Umbilical cord (tissue), 2 donors: Measurements from ENCODE around the gene NLRC5. TPM values are rescaled to one million over a fixed set of nuclear protein-coding genes. Genes with fewer than 3 reads are reported as not detected.
A peak's percentile ranks its signal among the peaks of the same experiment; 100 is the strongest.
"Not testable (repeated sequence)": the region's sequence is repeated elsewhere in the genome, so short reads cannot be mapped to it uniquely, and the experiment has no call there.

ENCODE experiments used
- DNase-seq: peaks from one replicate; pipeline ENCODE4 v3.0.0-alpha.2; 2015; ENCODE audit warnings: low spot score
- total RNA-seq: library from RNA; depleted of rRNA; stranded (reverse); fragments of >200 nt; gene quantifications from one replicate; pipeline ENCODE4 v1.2.3, GENCODE V29; 2014; ENCODE audit warnings: low replicate concordance; ENCODE audit not compliant: insufficient read depth

NLRC5 gene
- total RNA-seq, 1 donor from 2014 or later = 15.9 TPM

DNA sequence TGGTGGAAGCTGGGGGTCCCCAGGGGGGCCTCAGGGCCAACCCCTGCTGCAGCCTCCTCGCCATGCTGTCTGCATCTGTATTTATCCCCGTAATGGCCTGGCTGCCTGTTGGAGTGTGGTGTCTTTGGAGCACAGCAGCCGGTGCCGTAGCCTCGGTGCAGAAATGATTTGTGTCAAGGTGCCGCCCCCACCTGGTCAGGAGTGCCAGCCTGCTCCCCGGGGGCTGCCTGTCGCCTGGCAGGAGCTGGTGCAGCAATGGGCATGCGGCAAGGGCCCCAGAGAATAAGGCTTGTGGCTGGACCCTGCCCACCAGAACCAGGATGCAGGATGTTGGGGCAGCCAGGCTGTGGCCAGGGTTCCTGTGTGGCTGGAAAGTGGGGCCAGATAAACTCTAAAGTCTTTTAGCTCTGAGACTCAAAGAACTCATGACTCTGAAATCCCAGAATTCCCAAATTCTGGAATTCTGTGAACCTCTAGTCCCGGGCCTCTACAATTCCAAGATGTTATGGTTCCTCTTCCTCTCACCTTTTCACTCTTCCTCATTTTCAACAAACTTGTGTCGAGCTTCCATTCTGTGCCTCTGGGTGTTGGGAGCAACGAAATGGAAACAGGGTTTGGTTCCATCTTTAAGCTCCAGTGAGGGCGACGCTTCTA lies 109.0 kb downstream of the NLRC5 start:
- no peak for DNase-seq

GRCh38 chr16:57099965-57100364 lies 110.6 kb downstream of the NLRC5 start:
- DNase-seq = not testable (repeated sequence)

- no peak for DNase-seq
Observed at GRCh38 chr16:57100445-57100844, 111.1 kb downstream of the NLRC5 start.

DNA sequence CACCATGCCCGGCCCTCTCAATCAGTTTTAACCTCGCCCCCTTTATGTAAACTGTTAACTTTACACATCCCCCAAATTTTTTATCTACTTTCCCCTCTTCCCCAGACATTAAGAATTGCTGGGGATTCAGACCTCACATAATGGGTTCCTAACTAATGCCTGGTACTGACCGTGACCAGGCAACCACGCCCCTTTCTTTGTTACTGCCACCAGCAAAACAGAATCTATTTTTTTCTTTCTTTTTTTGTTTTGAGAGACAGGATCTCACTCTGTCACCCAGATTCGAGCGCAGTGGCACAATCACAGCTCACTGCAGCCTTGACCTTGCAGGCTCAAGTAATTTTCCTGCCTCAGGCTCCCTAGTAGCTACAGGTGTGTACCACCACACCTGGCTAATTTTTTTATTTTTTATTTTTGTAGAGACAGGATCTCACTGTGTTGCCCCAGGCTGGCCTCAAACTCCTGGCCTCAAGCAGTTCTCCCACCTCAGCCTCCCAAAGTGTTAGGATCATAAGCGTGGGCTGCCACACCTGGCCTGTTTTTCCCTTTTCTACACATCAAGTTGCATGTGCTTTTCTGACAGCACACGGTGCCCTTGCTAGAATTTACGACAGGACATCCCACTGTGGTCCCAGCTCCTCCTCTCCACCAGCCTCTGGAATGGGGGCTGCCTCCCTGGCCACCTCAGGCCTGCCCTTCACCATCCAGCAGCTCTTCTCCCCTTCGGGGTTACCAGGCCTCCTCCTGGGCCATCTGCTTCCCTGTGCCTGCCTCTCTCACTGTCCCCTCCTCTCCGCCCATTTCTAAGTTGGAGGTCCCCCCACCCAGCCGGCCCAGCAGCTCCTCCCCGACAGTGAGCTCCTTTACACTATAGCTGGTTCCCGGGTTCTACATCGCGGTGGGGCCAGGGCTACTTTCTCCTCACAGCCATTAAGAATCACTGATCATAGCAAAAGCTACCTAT lies 113.8 kb downstream of the NLRC5 start:
- no peak for DNase-seq

GRCh38 chr16:57104706-57105105 lies 115.3 kb downstream of the NLRC5 start:
- no peak for DNase-seq

DNA sequence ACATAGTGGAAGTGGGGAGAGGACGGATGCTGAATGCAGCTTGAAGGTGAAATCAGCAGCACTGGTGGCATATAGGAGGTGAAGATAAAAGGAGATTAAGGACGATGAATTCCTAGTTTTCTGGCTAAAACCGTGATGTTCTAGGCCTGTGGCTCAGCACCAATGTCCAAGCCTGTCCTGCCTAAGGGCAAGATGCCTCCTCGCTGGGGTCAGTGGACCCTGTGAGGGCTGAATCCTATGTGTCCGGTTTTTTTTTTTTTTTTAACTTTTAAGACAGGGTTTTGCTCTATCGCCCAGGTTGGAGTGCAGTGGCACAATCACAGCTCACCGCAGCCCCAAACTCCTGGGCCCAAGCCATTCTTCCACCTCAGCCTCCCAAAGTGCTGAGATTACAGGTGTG lies 115.8 kb downstream of the NLRC5 start:
- no peak for DNase-seq

DNA sequence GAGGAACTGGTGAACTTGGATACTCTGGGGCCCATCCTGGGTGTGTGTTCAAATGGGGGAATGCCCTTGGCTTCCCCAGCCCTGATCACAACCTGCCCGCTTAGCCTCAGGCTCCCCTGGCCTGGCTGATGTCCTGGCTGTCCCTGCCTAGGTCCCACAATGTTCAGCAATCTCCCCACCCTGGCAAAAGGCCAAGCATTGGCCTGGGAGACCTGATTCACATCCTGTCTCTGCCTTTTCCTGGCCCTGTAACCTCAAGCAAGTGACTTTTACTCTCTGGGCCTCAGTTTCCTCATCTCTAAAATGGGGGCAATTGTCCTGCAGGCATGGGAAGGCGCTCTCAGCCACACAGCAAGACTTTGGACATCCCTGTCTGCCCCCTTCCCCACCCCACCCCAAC lies 117.4 kb downstream of the NLRC5 start:
- DNase-seq = no peak

DNA sequence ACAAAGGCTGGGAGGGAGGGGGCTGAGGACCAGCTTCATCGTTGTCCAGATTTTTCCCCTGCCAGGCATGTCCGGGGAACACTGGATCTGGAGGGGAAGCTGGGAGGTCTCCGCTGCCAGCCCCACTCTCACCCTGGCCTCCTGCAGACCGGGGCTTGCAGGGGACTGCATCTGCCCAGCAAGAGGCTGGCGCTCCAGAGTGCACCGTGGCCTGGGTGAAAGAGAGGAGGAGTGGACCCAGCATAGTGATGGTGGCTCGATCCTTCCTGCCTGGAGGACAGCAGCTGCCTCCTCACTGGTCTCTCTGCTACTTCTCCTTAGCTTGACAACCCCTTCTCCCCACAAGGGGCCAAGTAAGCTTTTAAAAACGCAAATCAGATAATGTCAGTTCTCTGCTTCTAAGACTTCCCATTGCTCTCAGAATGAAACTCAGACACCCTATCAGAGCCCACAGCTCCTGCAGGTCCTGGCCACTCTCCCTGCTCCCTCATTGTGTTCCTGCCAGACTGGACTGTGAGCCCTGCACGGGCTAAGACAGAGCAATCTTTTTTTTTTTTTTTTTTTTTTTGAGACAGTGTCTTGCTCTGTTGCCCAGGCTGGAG lies 118.1 kb downstream of the NLRC5 start:
- DNase-seq = peak; percentile 7

DNA sequence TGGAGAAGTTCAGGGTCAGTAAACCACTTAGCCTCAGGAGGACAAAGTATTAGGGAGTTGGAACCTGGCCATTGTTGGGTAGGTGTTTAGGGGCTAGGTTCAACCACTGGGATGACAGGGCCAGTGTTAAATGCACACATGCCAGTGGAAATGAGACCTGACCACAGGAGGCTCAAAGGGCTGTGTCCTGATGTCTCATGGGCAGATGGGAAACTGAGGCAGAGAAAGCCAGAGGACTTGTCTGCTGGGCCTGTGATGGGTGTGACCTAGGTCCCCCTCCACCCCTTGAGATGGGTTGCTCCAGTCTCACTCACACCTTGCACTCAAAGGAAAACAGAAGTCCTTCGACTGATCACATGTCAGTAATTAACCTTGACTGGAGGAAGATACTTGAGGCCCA lies 119.1 kb downstream of the NLRC5 start:
- DNase-seq = no peak

GRCh38 chr16:57109259-57110105 lies 120.1 kb downstream of the NLRC5 start:
- not testable (repeated sequence) for DNase-seq

- no peak for DNase-seq
Observed at GRCh38 chr16:57110937-57111336, 121.6 kb downstream of the NLRC5 start.

DNA sequence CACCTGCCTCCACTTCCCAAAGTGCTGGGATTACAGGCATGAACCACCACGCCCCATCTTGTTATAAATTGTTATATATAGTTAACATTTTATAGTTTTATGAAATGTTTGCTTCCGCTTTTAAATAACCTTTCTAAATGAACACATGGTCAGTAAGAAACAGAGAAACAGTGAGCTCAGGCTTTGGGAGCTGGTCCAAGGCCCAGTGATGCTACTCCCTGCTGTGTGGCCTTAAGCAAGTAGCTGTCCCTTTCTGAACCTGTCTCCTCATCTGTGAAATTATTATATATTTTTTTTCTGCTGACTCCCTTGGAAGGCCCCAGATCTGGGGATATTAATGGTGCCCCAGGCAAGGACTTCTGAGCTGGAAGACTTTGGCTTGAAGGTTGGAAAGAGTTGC lies 122.1 kb downstream of the NLRC5 start:
- DNase-seq = no peak

GRCh38 chr16:57112403-57113041 lies 123.2 kb downstream of the NLRC5 start:
- no peak for DNase-seq

DNA sequence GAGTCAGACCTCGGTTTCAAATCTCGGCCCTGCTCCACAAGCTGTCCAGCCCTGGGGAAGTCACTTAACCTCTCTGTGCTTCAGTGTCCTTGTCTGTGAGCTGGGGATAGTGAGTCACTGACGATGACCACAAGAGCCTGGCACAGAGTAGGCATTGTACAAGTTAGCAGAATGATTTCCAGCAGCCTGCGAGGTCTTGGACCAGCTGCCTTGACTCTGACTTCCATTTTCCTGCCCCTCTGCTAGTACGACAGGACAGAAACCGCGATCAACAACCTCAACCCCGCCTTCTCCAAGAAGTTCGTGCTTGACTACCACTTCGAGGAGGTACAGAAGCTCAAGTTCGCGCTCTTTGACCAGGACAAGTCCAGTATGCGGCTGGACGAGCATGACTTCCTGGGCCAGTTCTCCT lies 123.7 kb downstream of the NLRC5 start:
- no peak for DNase-seq

DNA sequence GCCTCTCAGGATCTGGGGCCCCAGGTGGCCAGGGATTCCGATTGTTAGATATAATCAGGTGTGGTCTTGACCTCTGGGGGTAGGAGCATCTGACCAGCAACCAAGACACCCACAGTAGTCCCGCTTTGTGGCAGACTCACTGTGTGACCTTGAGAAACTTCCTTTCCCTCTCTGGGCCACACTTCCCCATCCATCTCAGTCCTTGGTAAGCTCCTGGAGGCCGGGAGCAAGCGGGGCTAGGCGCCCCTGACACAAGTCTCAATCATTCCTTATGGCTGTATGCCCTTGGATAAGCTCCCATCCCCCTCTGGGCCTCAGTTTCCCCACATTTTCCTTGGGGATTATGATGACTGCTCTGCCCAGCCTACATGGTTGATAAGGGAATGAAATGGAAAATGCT lies 124.3 kb downstream of the NLRC5 start:
- DNase-seq = no peak

GRCh38 chr16:57115168-57115513 lies 125.8 kb downstream of the NLRC5 start:
- no peak for DNase-seq

- DNase-seq = peak; percentile 74
Observed at GRCh38 chr16:57115514-57116182, 126.3 kb downstream of the NLRC5 start.

DNA sequence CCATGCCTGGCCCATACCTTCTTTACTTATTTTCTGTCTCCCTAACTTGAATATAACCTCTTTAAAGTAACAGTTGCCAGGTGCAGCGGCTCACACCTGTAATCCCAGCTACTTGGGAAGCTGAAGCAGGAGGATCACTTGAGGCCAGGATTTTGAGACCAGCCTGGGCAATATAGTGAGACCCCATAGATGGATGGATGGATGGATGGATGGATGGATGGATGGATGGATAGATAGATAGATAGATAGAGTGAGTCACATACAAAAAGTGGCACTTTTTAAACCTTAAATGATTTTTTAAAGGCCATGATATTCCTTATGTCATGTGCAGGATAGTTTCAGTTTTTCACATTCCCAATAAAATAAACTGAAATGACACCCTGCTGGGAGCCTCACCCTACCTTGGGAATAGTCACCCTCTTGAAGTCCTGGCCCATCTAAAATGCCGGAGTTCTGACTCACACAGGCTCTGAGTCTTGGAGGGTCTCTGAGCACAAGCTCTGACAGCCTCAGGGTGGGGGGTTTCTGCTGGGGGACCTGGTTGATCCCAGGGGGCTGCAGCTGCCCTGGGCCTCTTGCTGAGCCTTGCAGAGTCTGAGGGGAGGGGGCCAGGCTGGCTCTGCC lies 129.2 kb downstream of the NLRC5 start:
- DNase-seq = no peak

DNA sequence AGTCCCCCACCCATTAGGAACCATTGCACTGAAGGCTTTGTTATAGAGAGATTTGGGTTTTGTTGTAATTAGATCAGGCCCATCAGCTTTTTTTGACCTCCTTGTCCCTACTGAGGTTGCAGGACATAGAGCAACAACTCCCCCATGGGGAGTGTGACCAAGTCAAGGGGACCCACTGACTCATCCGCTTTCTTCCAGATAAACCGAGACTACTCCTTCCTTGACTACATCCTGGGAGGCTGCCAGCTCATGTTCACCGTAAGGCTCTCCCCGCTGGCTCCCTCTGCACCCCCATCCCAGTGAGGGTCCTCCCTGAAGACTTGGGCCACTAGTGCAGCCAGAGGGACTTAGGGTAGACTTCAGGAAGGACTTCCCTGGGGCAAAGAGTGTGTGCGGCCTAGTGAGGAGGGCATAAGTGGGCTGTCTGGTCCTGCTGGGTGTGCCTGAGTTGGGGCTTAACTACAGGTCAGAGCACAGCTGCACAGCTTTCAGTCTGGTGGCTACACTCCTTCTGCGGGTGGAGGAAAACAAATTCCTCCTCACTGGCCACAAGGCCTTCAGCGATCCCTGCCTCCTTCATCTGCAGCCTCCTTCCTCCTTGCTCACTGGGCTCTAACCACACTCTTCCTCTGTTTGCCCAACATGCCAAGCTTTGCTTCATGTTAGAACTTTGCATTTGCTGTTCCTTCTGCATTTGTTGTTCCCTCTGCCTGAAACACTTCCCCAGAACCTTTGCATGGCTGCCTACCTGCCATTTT lies 134.0 kb downstream of the NLRC5 start:
- DNase-seq = no peak
